Measurements from ENCODE around the gene IP6K3. TPM values are rescaled to one million over a fixed set of nuclear protein-coding genes. Genes with fewer than 3 reads are reported as not detected.
A peak's percentile ranks its signal among the peaks of the same experiment; 100 is the strongest.

IP6K3 gene
- total RNA-seq, 1 donor from 2014 or later, result not detected

GRCh38 chr6:33777398-33778388 is 31.0 kb upstream of the IP6K3 start:
- DNase-seq (ENCODE audit: low read depth in 2 of 2), result no peak

DNA sequence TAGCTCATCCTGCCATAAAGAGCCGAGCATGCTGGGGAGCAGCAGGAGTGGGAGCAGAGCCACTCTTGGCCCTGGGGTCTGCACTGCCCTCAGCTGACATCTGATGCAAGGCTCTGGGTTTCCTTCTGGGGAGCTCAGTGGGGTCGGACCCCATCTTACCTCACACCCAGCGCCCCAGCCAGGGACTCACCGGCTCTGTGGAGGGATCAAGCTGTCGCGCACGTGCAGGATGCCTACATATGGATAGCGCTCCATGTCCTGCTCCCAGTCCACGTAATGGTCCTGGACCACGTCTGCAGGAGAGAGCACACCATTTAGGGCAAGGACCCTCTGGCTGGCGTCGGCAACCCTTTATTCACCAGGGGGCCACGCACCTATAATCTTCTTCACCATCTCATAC is 30.1 kb upstream of the IP6K3 start:
- no peak for DNase-seq (ENCODE audit: low read depth in 2 of 2)

- no peak for DNase-seq (ENCODE audit: low read depth in 2 of 2)
Measured at GRCh38 chr6:33776186-33776585, 29.5 kb upstream of the IP6K3 start.

GRCh38 chr6:33774774-33775173 is 28.1 kb upstream of the IP6K3 start:
- DNase-seq (ENCODE audit: low read depth in 2 of 2), result no peak

DNA sequence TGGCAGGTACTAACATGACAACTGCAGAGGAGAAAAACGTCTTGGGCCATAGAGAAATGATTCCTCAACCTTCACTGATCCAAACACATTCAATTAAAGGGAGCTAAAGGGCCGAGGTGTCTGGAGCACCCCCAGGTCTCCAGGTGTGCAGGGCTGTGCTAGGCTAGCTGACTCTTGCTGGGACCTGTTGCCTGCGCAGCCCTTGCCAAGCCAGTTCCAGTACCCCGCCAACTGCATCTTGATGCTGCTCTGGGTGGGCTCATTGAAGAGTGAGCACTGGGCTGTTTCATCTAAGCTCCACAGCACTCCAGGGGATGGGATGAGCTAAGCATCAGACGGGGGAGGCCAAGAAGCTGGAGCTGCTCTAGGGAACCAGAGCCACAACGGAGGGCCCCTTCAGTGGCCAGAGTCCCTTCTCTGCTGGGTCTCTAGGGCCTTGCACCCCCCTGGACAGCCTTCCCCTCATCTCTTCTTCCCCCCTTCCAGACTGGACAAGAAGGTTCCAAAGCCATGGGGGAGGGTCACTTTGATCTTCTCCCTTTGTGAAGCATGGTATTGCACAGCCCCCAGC is 26.3 kb upstream of the IP6K3 start:
- no peak for DNase-seq (ENCODE audit: low read depth in 2 of 2)

GRCh38 chr6:33772082-33772830 is 25.6 kb upstream of the IP6K3 start:
- peak in 1 of 2 donors; percentile 61 for DNase-seq (ENCODE audit: low read depth in 2 of 2)

DNA sequence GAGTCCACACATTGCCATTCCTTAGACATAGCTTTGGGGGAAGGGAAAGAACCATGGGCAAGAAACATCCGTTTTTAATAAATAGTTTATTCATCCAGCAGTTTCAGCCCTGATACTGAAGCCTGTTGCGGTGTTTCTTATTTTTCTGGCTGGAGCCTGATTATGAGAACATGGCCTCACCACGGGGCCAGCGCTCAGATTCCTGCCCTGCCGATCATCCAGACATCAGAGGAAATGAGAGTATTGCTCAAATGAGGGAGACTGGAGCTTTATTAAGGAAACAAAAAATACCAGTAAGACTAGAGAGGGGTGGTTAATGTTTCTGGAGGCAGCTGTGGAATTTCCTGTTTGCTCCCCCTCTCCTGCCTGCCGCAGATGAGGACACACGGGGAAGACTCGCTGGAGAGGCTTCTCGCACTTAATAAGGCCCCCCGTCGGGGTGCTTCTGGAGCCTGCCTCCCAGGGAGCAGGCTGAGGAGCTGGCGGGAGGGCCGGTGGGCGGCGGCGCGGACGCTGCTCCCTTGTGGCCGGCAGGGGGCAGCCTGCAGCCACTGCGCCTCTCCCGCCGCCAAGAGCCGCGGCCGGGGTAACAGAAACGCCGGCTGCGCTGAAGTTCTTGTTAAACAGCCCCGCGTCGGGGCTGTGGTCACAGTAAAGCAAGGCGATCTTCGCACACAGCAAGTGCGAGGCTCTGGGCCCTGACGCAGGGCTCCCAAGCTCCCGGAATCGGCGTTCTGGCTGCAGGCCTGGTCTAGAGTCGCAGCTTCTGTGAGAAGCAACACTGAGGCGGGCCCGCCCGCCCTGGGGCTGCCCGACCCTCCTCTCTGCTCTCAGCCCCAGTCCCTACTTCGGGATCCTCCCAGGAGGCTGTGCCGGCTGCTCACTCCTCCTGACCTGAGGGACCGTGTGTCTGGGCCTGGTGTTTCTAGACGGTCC is 24.7 kb upstream of the IP6K3 start:
- DNase-seq (ENCODE audit: low read depth in 2 of 2), result peak in 1 of 2 donors; percentile 88

DNA sequence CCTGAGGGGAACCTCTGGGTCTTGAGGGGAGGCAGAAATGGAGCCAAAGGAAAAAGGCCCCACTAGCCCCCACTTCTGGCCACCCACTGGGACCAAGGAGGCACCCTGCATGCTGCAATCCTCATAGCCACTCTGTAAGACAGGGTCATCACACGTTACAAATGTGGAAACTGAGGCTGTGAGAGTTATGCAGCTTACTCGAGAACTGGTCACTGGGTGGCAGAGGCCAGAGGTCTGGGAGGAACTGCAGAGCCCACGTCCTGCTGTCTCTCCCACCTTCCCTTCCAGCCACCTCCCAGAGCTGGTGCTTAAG is 24.1 kb upstream of the IP6K3 start:
- DNase-seq (ENCODE audit: low read depth in 2 of 2), result no peak

DNA sequence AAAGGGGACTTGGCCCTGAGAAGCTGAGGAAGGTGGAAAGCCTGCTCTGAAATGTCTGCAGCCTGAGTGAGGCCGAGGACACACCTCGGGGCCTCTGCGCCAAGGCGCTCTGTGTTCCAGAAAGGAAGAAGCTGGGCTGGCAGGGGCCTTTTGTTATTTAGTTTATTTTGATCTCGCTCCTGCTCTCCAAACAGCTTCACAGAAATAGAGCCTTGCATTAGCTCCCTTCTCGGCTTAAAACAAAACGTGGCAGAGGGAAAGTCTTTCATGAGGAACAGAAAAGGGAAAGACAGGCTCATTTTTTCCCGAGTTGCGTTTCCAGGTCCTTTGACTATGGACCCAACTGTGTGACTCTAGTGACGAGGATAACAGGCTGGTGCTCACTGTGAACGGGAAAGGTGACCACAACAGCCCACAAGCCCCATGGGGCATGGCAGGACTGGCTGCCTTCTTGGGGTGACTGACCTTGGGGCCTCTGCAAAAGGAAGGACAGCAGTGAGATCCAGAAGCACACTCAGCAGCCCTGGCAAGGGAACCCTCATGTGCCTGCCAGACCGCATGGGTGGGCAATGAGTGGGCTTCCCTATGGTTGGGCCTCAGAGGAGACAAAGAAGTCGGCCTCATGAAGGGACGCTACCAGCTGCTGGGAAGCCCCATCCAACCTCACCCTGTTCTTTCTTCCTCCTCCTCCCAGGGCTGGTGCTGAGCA is 23.6 kb upstream of the IP6K3 start:
- no peak for DNase-seq (ENCODE audit: low read depth in 2 of 2)

DNA sequence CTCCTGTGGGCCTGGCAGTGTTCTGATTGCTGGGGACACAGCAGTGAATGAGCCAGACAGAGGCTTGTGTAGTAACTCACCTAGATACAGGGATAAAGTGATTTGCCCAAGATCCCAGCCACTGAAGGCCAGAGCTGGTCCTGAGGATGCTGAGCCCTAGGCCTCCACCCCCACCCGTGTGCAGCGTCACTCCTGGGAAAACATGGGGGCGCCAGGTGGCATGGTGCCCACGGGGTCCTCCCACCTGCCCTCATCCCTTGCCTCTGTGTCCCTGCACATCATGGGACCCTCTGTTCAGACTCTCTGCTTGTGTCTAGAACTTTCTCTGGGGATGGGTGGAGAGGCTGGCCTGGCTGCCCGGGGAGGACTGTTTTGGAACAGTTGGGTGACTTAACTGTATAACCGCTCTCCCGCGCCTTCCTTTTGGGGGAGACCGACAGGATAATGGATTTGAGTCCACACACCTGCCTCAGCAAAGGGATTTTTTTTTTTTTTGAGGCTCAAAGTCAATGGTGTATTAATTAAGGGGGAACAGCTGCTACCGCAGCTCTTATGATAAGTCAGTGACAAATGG is 22.6 kb upstream of the IP6K3 start:
- no peak for DNase-seq (ENCODE audit: low read depth in 2 of 2)

GRCh38 chr6:33768644-33769120 is 22.0 kb upstream of the IP6K3 start:
- peak; percentile 52 to 81 for DNase-seq (ENCODE audit: low read depth in 2 of 2)

DNA sequence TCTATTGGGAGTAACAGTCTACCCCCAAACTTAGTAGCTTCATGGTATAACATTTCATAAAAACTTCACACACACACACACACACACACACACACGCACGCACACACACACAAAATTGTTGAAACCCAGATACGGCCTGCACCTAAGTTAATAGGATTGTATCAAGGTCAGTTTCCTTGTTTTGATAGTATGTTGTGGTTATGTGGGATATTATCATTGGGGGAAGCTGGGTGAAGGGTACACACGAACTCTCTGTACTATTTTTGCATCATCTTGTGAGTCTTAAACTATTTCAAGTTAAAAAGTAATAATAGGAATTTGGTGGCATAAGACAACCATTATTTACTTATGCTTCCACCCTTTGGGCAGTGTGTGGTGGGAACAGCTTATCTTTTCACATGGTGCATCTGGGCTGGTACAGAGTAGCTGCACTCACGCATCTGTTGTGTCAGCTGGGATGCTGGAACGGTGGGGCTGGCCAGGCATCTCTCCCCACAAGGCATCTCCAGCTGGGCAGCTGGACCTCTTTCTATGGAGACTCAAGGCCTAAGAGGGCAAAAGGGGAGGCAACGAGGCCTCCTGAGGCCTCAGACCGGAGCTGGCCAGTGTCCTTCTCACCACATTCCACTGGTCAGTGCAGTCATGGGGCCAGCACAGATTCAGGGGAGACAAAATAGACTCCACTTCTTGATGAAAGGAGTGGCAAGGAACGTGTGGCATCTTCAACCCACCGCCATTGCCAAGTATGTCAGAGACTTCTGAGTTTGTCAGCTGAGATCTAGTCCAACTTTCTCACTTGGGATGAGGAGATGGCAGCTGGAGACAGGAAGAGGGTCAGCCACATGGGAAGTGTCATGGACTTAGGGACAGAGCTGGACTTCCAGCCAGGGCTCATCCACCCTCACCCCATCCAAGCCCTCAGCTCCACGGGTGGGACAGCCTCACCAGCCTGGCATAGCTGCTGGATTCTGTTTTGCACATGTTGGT is 20.5 kb upstream of the IP6K3 start:
- DNase-seq (ENCODE audit: low read depth in 2 of 2), result no peak

DNA sequence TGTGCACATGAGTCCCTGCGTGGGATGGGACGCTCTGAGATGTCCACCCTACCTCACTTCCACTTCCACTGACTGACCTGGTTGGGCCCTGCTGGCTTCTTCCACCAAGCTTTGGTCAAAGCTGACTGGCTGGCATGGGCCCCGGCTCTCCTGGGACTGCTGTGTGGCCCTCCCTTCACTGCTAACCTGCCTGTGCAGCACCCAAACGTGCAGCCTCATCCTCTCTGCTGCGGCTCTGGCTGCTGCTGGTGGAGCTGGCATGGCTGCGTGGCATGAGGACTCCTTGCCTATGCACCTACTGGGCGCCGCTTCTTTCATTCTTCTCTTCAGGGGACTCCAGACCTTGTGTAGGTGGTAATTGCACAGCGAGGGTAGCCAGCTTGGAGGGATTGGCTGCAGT is 18.7 kb upstream of the IP6K3 start:
- no peak for DNase-seq (ENCODE audit: low read depth in 2 of 2)

DNA sequence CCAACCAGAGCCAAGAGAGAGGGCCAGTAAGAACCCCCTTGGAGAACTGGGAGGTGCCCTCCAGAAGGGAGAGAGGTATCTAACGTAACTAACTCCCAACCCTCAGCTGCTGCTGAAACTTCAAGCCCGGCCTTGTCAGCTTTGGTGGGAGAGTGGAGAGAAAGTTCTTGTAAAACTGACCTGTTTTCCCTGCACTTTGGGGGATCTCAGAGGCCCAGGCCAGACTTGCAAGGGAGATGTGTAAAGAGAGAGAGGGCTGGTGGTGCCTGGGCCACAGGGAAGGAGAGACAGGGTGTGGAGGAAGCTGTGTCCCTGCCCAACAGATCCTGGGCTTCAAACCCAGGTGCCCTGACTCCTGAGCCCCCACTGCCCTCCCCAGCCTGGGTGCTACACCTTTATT is 17.3 kb upstream of the IP6K3 start:
- no peak for DNase-seq (ENCODE audit: low read depth in 2 of 2)

- DNase-seq (ENCODE audit: low read depth in 2 of 2), result no peak
Measured at GRCh38 chr6:33763483-33763882, 16.8 kb upstream of the IP6K3 start.

DNA sequence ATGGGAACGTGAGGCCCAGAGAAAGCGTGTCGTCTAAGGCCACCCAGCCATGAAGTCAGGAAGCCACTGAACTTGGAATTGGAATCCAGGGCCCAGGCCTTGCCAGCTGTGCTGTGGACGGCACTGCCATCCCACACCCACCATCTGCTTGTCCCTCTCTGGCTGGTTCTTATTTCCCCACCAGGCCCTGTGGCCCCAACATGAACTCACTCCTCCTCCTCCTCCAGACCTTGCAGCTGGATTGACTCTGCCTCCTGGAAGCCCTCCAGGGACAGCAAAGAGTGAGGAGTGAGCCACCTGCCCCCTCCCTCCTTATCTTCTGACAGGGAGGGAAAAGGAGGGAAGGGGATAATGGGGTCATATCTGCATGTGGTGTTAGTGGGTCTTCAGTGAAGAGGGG is 16.0 kb upstream of the IP6K3 start:
- no peak for DNase-seq (ENCODE audit: low read depth in 2 of 2)

- DNase-seq (ENCODE audit: low read depth in 2 of 2), result peak in 1 of 2 donors; percentile 38
Measured at GRCh38 chr6:33761922-33762629, 15.4 kb upstream of the IP6K3 start.

DNA sequence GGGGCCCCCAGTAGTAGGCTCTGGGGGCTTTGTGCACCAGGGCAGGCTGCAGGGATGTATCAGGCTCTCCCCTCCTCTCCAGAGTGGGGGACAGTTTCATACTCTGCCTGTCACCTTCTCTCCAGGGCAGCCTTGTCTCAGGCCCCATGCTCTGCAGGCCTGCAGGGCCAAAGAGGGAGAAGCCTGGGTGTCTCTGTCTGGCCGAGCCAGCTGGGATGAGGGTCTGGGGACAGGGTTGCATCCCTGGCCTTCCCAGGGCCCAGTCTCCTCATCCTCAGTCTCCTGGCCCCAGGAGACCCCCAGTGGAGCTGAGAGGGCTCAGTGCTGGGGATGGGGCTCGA is 14.8 kb upstream of the IP6K3 start:
- no peak for DNase-seq (ENCODE audit: low read depth in 2 of 2)

All from dermis microvascular lymphatic vessel endothelial cell (primary cell).